Fibroblast of the conjunctiva (primary cell): ENCODE data around the gene FLAD1.

Source experiments
- DNase-seq: peaks from one replicate; pipeline ENCODE4 v3.0.0-alpha.2; 2010; ENCODE audit warnings: low read depth

The FLAD1 gene

DNA sequence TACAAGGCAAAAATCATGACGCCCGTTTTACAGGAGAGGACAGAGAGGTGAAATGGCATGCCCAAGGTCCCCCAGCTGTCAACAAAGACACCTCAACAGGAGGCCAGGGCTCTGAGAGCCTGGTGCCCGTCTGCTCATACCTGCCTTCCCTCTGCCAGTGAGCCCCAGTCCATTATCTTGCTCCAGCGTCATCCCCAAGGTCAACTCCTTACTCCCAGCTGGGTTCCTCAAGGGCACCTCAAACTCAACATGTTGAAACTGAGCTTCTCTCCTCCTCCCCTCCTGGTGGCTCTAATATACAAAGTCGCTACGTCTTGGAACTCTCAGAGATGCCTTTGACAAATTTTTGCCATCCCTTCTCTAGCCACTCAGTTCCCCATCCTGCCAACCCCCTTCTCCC lies 30.5 kb upstream of the FLAD1 start:
- no peak for DNase-seq

DNA sequence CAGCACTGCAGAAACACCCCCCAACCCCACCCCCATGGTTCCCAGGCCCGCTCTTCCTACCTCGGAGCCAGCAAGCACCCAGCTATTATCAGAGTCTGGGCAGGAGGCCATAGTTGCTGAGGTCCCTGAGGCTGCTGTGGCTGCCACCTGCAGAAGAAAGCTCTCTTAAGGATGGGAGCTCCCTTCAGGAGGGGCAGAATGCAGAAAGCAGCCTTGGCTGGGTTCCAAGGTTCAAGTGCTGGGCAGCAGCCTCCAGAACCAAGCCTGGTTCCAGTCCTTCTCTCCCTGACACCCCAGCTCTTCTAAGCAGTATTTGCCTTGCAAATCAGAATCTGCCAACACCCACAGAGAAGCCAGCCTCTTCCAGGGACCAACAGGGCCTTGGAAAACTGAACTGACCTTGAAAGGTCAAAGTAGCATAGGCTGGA lies 29.5 kb upstream of the FLAD1 start:
- DNase-seq, result no peak

DNA sequence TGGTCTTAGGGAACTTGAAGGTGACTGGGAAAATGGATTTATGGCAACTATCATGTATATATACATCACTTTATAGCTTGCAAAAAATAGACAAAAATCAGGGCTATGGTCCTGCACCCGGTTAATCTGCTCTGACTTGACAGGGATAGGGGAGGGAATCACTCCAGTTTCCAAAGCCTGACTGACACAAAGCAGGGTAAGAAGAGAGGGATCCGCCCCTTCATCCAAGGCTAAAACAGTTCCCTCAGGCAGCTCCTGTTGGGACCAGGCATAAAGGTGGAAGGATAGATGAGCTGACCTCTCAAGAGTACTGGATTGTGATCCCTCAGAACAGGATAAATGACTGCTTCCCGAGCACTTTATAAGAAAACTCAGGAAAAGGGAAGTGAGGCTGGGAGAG lies 28.6 kb upstream of the FLAD1 start:
- DNase-seq, result no peak

DNA sequence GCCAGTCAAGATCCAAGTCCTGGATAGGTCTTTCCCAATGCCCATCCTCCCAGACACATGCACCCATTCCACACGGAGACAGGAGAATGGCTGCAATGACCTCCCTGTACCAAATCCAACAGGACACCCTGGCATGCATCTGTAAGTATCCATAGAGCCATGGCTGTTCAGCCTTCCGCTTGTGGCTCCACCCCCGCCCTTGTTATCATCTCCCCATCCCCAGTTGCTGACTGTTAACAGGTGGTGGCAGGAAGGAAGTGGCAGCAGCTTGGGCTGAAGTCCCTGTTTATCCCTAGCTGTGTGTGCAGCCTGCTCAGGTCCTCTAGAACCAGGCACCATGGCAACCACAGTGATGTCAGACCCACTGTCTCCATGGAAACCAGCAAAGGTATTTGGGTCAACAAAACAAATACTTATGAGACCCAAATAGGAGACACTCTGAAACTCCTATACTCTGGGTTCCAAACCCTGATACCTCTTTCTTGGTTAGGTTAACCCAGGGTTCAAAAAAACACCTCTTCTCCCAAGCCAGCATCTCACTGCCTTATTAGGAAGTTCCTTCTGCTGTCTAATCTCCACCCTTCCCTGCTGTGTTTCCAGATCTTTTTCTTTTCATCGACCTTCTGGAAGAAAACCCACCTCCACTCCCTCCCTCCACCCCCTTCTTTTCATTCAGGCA lies 28.0 kb upstream of the FLAD1 start:
- no peak for DNase-seq

DNA sequence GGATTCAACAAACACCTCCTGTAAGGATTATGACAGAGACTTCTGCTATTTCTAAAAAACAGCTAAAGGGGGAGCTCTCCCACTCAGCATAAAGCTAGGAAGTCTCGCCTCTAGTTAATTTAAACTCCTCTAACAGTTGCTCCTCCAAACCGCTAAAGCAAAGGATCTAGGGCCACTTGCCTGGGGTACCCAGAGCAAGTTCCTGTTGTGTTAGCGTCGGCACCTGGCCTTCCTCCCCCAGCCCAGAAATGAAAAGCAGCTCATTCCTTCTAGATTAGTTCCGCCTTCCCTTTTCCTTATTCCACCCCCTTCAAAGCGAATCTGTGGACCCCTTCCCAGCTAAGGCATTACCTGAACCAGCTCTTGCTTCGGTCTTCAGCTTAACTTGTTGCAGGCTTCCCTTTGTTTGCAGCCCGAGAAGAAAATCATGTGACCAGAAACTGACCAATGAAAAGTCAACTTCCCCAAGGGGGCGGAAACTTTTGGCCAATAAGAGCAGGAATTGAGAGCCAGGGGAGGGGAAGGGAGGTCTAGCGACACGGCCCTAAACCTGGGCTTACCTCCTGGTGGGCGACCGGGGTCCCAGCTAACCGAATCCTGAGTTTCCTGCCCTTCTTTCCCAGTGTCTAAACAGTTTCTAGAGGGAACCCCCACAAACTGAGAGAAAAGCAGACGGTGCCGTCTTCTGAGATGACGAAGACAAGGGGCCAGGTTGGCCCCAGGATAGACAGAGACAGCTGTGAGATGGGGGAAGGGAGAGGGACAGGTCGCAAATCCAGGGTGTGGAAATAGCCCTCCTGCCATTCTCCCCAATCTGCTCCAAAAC lies 27.2 kb upstream of the FLAD1 start, which contains the start of gene PBXIP1:
Gene PBXIP1 (minus strand): TSS at position 382 of the 826 bp plus-strand sequence. CDS start 2,378 bp downstream, outside the sequence.
- DNase-seq, result peak; percentile 80

DNA sequence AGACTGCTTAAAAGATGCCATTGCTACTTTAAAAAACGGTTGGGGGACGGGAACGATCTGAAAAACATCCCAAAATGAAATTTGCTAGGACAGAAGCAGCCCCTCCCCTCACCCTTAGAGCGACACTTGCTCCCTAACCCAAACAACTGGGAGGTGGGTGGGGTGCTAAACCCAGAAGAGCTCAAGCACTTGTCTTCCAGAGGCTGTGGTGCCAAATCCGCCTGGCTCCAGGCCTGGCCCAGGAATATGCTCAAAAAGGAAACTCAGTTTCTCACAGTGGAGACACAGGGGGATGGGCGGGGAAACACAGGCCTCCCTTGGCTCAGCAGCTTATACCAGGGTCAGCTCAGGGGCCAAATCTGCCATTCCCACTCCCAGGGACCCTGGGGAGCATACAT lies 26.6 kb upstream of the FLAD1 start:
- no peak for DNase-seq

DNA sequence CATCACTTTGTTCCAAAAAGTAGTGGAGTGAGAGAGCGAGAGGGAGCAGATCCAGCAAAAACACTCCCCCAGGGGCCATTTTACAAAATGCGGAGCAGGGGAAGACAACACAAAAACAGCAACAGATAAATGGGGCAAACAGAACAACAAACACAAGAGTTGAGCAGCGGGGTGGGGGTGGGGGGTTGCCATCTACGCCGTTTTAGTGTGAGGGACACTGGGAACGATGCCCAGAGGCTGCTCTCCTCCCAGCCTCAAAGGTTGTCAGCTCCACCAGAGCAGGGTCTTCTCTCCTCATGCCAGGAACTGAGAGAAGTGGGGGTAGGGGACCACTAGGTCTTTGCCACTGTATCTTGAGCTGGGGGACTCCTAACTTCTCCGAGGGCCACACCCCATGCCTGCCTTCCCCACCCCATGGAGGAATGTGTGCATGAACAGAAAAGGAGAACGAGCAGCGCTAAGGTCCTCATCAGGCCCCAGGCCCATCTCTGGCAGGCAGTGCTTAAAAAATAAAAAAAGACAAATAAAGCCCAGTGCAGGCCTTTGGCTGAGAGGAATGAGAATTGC lies 26.0 kb upstream of the FLAD1 start:
- no peak for DNase-seq

DNA sequence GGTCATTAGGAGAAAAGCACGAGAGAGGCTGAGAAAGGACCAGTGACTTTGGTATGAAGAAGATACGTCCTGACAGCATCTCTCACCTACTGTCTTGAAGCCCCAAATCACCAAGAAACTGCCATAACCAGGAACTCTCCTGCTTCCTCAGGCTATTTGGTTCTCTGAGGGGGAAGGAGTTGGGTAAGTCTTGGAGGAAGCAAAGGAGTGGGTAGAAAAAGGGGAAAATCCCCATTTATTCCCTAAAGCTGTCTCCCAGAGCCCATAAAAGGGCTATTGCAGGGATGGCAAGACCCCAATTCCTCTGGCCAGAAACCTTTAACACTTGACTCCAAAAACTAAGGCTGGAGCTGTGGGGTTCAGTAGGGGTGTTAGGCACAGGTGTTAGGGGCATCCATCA lies 25.1 kb upstream of the FLAD1 start:
- no peak for DNase-seq

DNA sequence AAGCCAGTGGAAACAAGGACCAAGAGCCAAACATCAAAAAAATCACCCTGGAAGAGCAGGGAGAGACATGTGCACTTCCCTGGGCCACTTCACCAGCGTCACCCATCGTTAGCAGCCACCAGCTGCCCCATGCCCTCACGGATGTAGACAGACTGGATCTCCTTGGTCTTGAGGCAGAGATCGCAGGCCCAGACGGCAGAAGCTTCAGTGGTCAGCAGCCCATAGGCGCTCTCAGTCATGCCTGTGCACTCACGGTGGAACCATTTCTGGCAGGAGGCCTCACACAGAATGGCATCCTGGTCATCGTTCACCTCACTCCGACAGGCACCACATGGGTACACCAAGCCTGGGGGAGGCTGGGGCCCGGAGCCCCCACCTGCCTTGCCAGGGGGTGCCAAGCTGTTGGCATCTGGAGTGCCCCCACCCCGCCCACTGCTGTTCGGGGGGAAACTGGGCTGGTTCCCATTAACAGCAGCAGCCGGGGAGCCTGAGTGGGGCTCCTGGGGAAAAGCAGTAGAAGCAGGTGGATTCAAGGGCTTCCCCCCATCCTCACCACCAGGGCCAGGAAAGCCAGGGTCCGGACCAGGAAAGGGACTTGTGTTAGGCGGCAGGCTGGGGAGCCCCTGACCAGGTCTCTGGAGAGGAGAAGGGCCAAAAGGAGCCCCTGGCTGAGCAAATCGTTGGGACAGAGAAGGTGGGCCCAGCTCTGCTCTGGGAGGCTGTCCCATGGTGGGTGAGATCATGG lies 24.3 kb upstream of the FLAD1 start:
- DNase-seq, result no peak

DNA sequence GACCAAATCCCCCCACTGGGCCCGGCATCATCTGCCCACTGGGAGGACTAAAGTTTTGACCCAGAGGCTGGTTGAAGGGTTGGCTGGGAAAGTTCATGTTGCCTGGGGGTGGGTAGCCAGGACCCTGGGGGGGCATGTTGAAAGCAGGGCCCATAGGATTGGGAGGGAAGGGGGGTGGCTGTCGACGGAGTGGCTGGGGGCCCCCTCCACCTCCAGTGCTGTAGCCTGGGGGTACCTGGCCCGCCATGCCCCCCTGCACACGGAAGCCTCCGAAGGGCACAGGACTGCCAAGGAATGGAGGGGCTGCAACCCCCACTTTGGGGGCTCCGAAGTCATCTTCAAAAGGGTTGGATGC lies 23.7 kb upstream of the FLAD1 start:
- DNase-seq, result no peak

DNA sequence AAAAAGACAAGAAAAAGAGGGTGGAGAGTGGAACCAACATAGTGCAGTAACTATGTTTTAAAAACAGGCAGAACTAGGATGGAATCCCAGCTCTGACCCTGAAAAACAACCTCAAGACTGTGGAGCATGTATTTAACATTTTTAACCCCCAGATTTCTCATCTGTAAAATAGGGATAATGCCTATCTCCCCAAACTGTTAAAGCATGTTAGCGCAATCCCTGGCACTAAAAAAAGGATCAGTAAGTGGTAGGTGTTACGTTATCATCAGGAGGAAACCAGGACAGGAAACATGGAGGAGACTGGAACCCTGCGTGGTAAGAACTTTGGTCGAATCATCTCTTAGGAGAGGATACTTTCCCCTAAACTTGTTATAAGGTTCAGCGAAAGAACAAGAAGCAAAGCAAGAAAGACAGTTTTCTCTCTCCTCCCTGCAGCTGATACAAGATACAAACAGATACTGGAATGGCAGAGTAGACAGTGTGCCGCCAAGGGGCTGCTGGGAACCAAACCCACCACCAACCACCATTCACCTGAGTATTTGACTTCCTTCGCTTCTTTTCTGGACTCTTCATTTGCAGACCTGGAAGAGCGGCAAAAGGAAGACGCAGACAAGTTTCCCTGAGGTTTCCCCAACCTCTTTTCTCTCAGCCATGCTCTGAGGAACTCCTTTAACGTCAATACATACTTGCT lies 22.6 kb upstream of the FLAD1 start:
- DNase-seq, result no peak

DNA sequence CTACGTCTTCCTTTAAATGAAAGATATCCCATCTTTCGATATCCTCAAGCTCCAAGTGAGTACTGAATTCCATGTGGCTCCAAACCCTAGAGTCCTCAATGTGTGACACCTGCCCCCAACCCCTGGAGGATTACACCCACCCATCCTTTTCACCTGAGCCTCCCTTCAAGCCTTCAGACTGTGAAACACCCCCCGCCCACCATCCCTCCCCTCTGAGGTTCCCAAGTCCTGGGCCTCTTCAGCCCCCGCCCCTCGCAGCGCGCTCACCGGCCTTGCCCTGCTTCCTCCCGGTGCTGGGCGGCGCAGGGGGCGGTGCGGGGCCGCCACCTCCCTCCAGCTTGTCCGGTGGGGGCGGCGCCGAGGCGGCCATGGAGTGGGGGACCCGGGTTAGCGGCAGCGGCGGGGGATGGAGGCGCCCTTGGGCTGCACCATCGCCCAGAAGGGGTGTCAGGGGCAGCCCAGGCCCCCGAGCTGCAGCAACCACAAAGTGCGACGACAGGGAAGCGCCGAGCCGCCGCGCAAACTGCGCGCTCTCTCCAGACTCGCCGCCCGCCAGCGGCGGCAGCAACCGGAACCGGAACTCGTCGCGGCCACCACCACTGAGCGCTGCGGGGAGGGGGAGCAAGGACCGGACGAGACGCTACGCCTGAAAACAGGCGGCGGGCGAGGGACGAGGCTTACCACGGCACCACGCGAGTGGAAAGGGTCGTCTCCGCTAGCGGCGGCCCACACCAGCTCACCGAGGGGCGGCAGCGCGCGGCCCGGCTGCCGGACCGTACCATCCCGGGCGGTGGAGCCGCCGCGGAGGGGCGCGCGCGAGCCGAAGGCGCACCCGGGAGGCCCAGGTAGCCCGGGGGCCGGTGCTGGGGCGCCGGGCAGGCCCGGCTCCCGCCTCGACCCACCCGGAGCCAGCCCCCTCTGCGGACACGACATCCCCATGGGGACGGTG lies 21.7 kb upstream of the FLAD1 start, which contains the start of gene PYGO2:
Gene PYGO2 (minus strand): TSS at position 576 of the 949 bp plus-strand sequence. CDS start 206 bp downstream, at position 370.
- DNase-seq, result peak; percentile 41

DNA sequence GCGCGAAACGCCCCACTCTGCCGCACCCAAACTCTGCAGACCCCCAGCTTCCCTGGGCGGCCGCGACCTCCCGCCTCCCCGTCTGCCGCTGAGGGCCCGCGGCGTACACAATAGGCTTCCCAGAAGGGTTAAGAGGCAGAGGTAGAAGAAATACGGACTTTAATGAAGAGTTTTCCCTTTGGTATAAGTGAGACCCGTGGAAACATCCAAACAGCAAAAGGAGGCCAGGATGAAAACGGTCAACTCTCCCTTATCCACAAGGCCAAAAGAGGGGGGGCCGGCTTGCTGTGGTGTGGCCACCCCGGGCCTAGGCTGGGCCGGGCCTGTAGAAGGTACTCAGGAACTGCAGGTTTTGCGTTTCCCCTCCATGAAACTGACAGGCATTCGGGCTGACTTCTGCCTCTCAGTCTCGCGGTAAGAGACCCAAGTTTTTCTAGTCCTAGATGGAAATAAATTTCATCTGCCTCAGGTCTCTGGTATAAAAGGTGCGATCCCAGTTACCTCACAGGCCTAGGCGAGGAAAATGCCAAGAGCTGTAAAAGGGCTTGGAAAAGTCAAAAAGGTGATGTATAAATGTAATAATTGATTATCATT lies 20.9 kb upstream of the FLAD1 start:
- no peak for DNase-seq

DNA sequence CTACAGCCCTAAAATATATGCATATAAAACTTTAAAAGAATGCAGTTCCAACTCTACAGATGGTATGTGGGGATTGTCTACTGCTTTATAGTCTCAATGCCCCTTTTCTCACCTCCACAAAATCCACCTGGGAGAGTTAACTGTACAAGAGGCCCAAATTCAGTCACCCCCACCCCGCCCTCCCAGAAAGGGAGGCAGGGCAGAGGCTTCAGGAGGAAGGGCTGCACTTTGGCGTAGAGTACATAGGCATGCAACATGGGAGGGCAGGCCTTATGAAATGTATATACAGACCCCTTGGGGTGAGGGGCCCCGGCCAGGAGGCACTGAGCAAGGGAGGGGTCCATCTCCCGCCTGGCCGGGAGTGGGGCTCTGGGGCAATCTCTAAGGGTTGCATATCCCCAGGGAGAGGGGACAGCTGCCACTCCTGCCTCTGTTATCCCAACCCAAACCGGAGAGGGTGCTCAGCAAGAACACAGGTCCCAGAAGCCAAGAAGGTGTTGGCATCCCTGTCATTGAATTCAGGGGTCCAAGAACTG lies 20.3 kb upstream of the FLAD1 start:
- no peak for DNase-seq

DNA sequence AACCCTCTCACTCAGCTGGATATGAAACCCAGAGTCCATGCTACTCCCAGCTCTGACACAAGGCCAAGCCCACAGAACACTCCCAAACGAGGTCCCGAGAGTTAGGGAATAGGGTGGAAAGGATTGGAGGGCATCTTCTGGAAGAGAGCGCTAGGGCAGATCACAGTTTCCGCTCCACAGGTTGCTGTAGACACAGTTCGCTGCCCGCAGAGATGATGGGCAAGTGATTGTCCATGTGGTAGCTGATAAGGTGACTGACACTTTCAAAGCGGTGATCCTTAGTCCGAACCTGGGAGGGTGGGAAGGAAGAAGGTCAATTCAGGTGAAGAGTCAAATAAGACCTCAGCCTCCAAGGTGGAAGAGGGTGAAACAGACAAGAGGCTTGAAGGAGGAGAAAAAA lies 19.5 kb upstream of the FLAD1 start:
- no peak for DNase-seq

DNA sequence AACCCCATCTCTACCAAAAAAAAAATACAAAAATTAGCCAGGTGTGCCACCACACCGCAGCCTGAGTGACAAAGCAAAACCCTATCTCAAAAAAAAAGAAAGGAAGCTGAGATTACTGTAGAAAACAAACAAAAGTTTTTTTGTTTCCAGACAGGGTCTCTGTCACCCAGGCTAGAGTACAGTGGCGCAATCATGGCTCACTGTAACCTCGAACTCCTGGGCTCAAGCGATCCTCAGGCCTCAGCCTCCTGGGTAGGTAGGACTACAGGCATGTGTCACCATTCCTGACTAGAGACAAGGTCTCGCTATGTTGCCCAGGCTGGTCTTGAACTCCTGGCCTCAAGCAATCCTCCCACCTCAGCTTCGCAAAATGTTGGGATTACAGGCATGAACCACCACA lies 18.8 kb upstream of the FLAD1 start:
- DNase-seq, result no peak

DNA sequence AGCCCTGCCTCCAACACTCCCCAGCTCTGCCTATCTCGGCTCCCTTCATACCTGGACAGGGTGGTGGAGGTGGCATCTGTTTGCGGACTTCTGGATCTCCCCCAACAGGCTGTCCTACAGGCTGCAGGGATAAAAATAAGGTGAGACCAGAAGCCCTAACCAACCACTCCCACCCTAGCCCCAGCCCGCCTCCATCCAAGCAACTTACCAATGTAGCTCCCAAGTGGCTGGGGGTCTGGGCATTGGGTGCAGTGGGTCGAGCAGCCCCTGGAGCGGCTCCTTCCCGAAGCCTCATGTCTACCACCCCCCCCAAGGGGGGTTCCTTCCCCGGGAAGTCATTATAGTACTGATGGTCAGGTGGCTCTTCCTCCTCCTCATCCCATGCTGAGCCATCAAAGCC lies 17.0 kb upstream of the FLAD1 start:
- no peak for DNase-seq

DNA sequence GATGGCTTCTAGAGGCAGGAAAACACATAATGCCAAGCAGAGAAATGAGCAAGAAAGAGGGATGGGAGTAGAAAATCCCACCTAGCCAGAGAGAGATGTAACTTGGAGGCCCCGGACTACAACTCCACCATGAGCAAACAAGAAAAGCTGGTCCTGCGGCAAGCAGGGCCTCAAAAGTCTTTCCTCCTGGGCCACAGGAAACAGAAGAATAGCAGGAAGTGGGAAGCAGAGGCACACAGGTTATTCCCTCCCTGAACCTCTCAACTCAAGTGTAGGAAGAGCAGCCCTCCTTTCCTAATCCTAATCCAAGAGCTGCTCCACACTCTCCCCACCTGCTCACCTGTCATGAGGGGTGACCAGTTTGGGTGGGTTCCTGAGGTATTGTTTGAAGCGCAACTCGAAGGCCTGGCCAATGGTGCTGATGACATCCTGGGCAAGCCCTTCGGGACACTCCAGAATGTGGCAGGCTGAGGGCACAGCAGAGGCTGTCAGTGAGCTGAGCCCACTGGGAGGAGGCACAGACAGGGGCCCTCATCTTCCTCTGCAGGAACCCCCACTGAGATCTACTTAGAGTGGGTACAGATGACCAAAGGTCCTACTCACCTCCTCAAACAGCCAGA lies 15.7 kb upstream of the FLAD1 start:
- DNase-seq, result no peak

DNA sequence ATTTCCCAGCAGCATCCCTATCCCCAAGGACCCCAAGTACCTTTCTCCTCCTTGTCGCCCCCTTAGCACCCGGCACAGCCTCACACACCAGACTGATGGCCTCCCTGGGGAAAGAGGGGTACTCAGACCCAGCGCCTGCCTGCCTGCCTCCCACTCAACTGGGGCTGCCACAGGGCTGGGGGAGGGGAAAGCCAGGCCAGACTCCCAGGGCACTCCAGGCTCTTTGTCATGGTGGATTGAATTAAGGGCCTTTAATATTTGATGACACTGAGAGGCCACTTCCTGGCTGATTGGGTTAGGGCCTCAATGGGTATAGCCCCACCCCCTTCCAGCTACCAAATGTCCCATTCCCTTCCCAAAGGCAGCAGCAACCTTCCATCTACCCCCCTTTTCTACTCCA lies 14.4 kb upstream of the FLAD1 start:
- DNase-seq, result no peak

DNA sequence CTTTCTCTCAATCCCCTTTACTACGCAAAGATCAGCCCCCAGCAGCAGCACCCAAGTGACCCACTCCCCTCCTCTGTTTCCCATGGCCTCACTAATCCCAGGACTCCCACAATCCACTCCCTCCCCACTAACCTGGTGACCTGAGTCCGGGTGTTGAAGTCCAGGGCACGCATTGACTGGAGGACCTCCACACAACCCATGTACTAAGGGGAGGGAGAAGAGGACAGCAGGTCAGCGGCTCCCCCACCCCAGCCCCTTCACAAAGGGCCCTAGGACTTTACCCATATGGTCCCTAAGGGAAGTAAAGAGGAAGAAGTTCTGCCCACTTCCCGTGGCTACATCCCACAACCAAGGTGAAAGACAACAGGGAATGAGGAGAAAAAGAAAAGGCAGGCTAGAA lies 13.9 kb upstream of the FLAD1 start:
- no peak for DNase-seq
